Fibroblast of villous mesenchyme (primary cell): ENCODE data around the gene CACHD1. TPM values are rescaled to one million over a fixed set of nuclear protein-coding genes. Genes with fewer than 3 reads are reported as not detected.
A peak's percentile ranks its signal among the peaks of the same experiment; 100 is the strongest.

Experiments
- DNase-seq: peaks from one replicate; pipeline ENCODE4 v3.0.0-alpha.2; 2010; ENCODE audit warnings: low read depth
- H3K4me3 ChIP-seq: 2 replicates; pipeline ENCODE4 v1.5.1; 2011; ENCODE audit warnings: low read depth, mild to moderate bottlenecking, low read length
- total RNA-seq: library from RNA; depleted of rRNA; stranded (reverse); fragments of >200 nt; gene quantifications from 2 replicates; pipeline ENCODE4 v1.2.3, GENCODE V29; 2012
- TF ChIP-seq, protein P1 (sequence below): IDR thresholded peaks from 2 replicates; pipeline ENCODE4 v1.5.1; 2012; ENCODE audit warnings: low read depth, mild to moderate bottlenecking, low read length; ENCODE audit not compliant: insufficient read depth

Gene CACHD1
- total RNA-seq, 1 donor: 11.2 TPM

GRCh38 chr1:64513545-64513944 lies 43.6 kb downstream of the CACHD1 start:
- DNase-seq: no peak
- TF ChIP-seq, protein P1, sequence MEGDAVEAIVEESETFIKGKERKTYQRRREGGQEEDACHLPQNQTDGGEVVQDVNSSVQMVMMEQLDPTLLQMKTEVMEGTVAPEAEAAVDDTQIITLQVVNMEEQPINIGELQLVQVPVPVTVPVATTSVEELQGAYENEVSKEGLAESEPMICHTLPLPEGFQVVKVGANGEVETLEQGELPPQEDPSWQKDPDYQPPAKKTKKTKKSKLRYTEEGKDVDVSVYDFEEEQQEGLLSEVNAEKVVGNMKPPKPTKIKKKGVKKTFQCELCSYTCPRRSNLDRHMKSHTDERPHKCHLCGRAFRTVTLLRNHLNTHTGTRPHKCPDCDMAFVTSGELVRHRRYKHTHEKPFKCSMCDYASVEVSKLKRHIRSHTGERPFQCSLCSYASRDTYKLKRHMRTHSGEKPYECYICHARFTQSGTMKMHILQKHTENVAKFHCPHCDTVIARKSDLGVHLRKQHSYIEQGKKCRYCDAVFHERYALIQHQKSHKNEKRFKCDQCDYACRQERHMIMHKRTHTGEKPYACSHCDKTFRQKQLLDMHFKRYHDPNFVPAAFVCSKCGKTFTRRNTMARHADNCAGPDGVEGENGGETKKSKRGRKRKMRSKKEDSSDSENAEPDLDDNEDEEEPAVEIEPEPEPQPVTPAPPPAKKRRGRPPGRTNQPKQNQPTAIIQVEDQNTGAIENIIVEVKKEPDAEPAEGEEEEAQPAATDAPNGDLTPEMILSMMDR: no peak
- H3K4me3 ChIP-seq: no peak overlapping the region

DNA sequence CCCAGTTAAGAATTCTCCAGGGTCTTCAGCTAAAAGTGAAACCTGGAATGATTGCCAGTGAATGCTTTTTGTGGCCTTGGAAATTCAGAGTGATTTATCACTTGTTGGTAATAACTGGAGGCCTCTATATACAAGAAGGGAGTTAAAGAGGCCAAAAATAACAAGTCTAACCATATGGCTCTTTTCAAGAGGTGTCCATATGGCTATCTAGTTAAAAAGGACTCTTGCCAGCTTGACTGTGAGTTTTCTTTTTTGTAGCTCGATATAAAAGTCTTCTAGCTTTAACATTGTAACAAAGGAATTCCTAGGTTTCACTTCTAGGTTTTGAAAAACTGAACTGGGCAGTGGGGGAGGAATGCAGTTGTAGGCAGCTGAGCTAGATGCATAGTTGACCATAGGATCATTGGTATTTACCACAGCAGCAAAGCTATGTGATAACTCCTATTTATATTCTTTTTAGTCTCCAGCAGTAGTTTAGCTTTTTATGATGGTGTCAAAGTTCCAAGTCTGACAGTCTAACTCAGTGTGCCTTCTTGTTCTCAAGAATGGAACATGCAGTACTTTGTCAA lies 44.4 kb downstream of the CACHD1 start:
- TF ChIP-seq, protein P1: no peak
- H3K4me3 ChIP-seq: no peak overlapping the region

GRCh38 chr1:64515427-64515826 lies 45.5 kb downstream of the CACHD1 start:
- no peak overlapping the region for H3K4me3 ChIP-seq
- TF ChIP-seq, protein P1: no peak
- peak; percentile 69 for DNase-seq

More for the DNA sequence above, 44.4 kb downstream of the CACHD1 start:
- DNase-seq: peak; percentile 69

- no peak for DNase-seq
Observed at GRCh38 chr1:64516301-64516700, 46.4 kb downstream of the CACHD1 start.

DNA sequence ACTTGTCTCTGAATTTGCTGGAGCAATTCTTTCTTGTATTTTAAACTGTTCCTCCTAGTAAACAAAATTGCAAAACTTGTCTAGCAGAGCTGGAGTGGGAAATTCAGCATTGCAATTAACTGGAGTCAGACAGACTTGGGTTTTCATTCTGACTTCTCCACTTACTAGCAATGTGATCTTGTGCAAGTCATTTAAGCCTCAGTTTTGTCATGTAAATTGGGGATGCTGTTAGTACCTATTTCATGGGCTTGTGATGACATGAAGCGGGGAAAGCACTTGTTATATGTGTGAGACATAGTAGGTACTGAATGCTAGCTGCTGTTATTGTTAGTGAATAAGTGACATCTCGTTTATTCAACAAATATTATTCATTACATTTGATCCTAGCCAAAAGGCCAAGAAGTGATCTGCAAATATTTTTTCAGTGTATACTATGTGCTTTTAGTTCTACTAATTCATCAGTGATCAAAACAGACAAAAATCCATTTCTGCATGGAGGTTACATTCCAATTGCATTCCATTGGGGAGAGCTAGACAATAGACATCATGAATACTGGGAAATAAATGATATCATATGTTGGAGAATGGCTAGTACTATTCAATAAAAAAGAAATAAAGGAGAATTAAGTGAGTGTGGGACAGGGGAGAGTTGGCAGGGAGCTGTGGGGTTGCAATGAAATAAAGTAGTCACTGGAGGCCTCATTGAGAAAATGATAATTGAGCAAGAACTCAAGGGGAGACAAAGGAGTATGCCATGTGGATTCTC lies 47.1 kb downstream of the CACHD1 start:
- TF ChIP-seq, protein P1: no peak
- H3K4me3 ChIP-seq: no peak overlapping the region
- no peak for DNase-seq

More at GRCh38 chr1:64516301-64516700, 46.4 kb downstream of the CACHD1 start:
- TF ChIP-seq, protein P1: no peak
- H3K4me3 ChIP-seq: no peak overlapping the region

- TF ChIP-seq, protein P1: no peak
- no peak for DNase-seq
- no peak overlapping the region for H3K4me3 ChIP-seq
Observed at GRCh38 chr1:64517640-64518039, 47.7 kb downstream of the CACHD1 start.
